Measurements from ENCODE around the gene POTED. TPM values are rescaled to one million over a fixed set of nuclear protein-coding genes. Genes with fewer than 3 reads are reported as not detected.
"Not testable (repeated sequence)": the region's sequence is repeated elsewhere in the genome, so short reads cannot be mapped to it uniquely, and the experiment has no call there.

The POTED gene
- not detected for polyA plus RNA-seq (ENCODE audit: insufficient read length in 3 of 3)

DNA sequence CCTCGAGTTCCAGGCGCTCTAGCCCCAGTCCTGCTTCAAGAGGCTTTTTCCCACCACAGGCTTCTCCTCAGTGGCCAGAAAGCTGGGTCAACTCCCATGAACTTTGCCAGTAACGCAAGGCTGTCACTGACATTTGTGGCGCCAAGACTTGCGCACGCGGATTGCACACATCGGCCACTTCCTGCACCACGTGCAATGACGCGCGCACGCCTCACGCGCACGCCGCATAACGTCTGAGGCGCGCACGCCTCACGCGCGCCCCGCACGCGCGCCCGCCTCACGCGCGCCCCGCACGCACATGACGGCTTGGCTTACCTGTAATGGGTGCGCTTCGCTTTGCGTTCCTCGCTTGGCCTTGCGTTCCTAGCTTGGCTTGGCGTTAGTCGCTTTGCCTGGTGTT lies at the start of gene POTED:
TSS of gene POTED (plus strand) at position 301 of the 400 bp plus-strand sequence. CDS start 452 bp downstream, outside the sequence.
- not testable (repeated sequence) for DNase-seq (ENCODE audit: low read depth in 3 of 3, low spot score in 2 of 3)

DNA sequence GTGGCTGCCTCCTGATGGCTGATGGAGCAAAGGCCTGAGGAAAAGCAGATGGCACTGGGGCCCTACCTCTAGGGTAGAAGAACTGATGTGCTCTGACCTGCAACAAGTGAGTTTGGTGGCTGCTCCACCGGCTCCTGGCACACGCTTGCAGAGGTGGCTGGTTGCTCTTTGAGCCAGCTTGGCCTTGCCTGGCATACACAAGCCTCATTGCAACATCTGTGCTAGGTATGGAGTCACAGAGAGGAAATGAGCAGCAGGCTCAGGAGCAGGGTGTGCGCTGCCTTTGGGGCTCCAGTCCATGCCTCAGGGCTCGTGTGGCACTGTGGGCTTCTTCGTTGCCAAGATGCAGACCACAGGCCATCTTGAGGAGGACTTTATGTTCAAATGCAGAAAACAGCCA lies 40.5 kb downstream of the POTED start:
- DNase-seq (ENCODE audit: low read depth in 3 of 3, low spot score in 2 of 3) = not testable (repeated sequence)

DNA sequence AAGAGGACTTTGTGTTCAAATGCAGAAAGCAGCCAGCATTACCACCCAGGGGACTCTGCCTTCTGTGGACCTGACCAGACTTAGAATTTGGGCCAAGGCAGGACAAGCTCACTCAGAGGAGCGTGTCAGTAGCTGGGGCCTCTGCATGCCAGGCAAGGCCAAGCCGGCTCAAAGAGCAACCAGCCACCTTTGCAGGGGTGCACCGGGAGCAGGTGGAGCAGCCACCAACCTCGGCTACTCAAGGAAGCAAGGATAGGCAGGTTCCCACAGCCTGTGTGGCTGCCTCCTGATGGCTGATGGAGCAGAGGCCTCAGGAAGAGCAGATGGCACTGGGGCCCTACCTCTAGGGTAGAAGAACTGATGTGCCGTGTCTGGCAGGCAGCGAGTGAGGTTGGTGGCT lies 42.2 kb downstream of the POTED start:
- DNase-seq (ENCODE audit: low read depth in 3 of 3, low spot score in 2 of 3) = not testable (repeated sequence)

Measured in right renal cortex interstitium (tissue), 3 donors.